Right atrium auricular region (tissue), 2 donors: ENCODE measurements around the gene AGXT2. TPM values are rescaled to one million over a fixed set of nuclear protein-coding genes. Genes with fewer than 3 reads are reported as not detected.
"Not testable (repeated sequence)": the region's sequence is repeated elsewhere in the genome, so short reads cannot be mapped to it uniquely, and the experiment has no call there.

ENCODE experiments used
- DNase-seq: peaks from one replicate; pipeline ENCODE4 v3.0.0-alpha.2; 2019; ENCODE audit warnings: low spot score
- H3K27ac ChIP-seq, 2 donors: fragments of 200-600 bp; sonication (generic); 1 replicate in 1 of 2; 2 replicates in 1 of 2; pipeline ENCODE4 v1.5.1; 2016 to 2019
- H3K27me3 ChIP-seq, 2 donors: fragments of 200-600 bp; sonication (generic); one replicate each; pipeline versions ENCODE4 v1.5.1 to v1.6.0; 2017 to 2019
- H3K36me3 ChIP-seq: fragments of 200-600 bp; sonication (generic); one replicate; pipeline ENCODE4 v1.5.1; 2016
- H3K4me1 ChIP-seq, 2 donors: fragments of 200-600 bp; sonication (generic); one replicate each; pipeline versions ENCODE4 v1.5.1 to v1.6.0; 2017 to 2019
- H3K4me3 ChIP-seq, 2 donors: fragments of 200-600 bp; sonication (generic); 1 replicate in 1 of 2; 2 replicates in 1 of 2; pipeline ENCODE4 v1.5.1; 2017 to 2019; ENCODE audit warnings: mild to moderate bottlenecking in 1 of 2, moderate library complexity in 1 of 2
- H3K9me3 ChIP-seq, 2 donors: fragments of 200-600 bp; sonication (generic); one replicate each; pipeline ENCODE4 v1.5.1; 2019
- CTCF ChIP-seq, 2 donors: fragments of 200-600 bp; sonication (generic); IDR thresholded peaks; one replicate each; pipeline ENCODE4 v1.5.1; 2019; ENCODE audit warnings: antibody characterized with exemption in 2 of 2
- total RNA-seq, 2 donors: library from RNA; depleted of rRNA; stranded (reverse); fragments of >200 nt; gene quantifications; one replicate each; pipeline ENCODE4 v1.1.0, GENCODE V29; 2016

Gene AGXT2
- total RNA-seq, 2 donors from 2014 or later, result not detected

DNA sequence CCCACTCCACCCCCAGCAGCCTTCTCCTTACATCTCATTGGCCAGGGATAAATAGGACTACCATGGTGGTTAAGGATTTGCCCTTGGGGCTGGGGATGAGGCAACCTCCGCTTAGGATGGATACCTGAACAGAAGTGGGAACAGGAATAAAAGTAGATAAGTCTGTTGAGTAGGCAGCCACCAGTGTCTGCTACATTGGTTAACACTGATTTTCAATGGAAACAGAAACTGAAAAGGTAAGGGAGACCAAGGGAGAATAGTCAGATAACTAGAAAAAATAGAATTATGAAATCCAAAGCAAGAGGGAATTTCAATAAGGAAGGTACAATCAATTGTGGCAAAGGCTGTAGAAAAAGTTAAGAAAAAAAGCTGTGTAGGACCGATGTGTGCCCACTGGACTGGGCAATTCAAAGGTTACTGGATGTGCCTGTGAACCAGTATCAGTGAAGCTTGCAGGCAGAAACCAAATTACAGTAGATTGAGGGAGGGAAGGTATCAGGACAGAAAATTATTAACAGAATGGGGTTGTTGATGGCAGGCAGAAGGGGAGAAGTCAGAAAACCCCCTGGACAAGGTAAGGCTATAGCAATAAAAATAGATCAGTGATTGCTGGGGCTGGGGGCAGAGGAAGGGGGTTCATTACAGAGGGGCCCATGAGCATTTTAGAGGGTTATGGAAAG is 69.7 kb downstream of the AGXT2 start:
- Histone ChIP-seq H3K4me3 (no peak overlapping the region), H3K4me1 (no peaks in the 10 kb centered on the region), H3K27ac (no peak overlapping the region), H3K9me3 (no peaks in the 10 kb centered on the region), H3K27me3 (no peaks in the 10 kb centered on the region), H3K36me3 (no peaks in the 10 kb centered on the region)
- TF ChIP-seq CTCF (IDR thresholded peaks at IDR 0.05), result no peak
- DNase-seq, result no peak

GRCh38 chr5:34976347-34976746 is 71.4 kb downstream of the AGXT2 start:
- Histone ChIP-seq H3K36me3 (no peaks in the 10 kb centered on the region), H3K9me3 (no peaks in the 10 kb centered on the region), H3K27ac (no peak overlapping the region), H3K27me3 (no peaks in the 10 kb centered on the region), H3K4me1 (no peaks in the 10 kb centered on the region), H3K4me3 (no peak overlapping the region)
- no peak for TF ChIP-seq CTCF (IDR thresholded peaks at IDR 0.05)
- no peak for DNase-seq

DNA sequence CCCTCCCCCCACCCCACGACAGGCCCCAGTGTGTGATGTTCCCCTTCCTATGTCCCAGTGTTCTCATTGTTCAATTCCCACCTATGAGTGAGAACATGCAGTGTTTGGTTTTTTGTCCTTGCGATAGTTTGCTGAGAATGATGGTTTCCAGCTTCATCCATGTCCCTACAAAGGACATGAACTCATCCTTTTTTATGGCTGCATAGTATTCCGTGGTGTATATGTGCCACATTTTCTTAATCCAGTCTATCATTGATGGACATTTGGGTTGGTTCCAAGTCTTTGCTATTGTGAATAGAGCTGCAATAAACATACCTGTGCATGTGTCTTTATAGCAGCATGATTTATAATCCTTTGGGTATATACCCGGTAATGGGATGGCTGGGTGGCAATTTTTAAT is 76.1 kb downstream of the AGXT2 start:
- not testable (repeated sequence) for H3K27ac ChIP-seq, DNase-seq, H3K27me3 ChIP-seq, H3K4me1 ChIP-seq, H3K9me3 ChIP-seq, H3K36me3 ChIP-seq, H3K4me3 ChIP-seq

- H3K9me3 ChIP-seq, result no peaks in the 10 kb centered on the region
- no peak for DNase-seq
- no peak overlapping the region for H3K4me3 ChIP-seq
- no peak overlapping the region for H3K27ac ChIP-seq
- H3K36me3 ChIP-seq, result no peaks in the 10 kb centered on the region
- TF ChIP-seq CTCF (IDR thresholded peaks at IDR 0.05), result no peak
- H3K4me1 ChIP-seq, result no peaks in the 10 kb centered on the region
- H3K27me3 ChIP-seq, result no peaks in the 10 kb centered on the region
Measured at GRCh38 chr5:34970552-34970951, 77.2 kb downstream of the AGXT2 start.

DNA sequence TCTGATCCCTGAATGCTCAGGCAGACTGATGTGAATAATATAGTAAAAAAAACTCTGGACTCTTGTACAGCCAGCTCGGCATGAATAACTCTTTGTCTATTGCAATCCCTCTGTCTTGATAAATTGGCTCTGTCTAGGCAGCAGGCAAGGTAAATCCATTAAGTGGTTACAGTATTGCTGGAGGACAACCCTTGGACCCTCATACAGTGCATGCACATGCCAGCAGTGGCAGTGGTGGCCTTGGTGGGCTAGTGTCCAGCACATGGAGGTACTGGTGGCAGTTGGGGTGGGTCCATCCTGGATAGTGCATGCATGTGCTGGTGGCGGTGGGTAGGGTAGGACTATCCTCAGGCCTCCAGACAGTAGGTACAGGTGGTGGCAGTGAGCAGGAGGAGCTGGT is 79.5 kb downstream of the AGXT2 start:
- H3K27me3 ChIP-seq, result no peaks in the 10 kb centered on the region
- DNase-seq, result no peak
- no peaks in the 10 kb centered on the region for H3K4me1 ChIP-seq
- no peak overlapping the region for H3K27ac ChIP-seq
- no peaks in the 10 kb centered on the region for H3K36me3 ChIP-seq
- H3K4me3 ChIP-seq, result no peak overlapping the region
- H3K9me3 ChIP-seq, result no peaks in the 10 kb centered on the region
- TF ChIP-seq CTCF (IDR thresholded peaks at IDR 0.05), result no peak

DNA sequence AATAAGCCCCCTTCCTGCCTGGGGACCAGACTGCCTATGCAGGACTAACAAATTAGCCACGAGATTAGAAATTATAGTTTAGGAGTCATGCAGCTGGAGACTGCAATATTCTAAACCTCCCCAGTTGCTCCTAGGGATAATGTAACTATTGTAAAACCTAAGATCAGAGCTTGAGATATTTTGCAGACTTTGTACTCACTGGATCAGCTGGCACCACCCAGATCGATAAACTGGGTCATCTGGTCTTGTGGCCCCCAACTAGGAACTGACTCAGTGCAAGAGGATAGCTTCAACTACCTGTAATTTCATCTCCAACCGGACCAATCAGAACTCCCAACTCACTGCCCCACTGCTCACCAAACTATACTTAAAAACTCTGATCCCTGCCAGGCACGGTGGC is 80.2 kb downstream of the AGXT2 start:
- no peaks in the 10 kb centered on the region for H3K27me3 ChIP-seq
- DNase-seq, result no peak
- no peaks in the 10 kb centered on the region for H3K36me3 ChIP-seq
- H3K9me3 ChIP-seq, result no peaks in the 10 kb centered on the region
- no peak for TF ChIP-seq CTCF (IDR thresholded peaks at IDR 0.05)
- no peak overlapping the region for H3K4me3 ChIP-seq
- H3K27ac ChIP-seq, result no peak overlapping the region
- H3K4me1 ChIP-seq, result no peaks in the 10 kb centered on the region
